BJ (cell line): ENCODE results near the gene CCDC88C. TPM values are rescaled to one million over a fixed set of nuclear protein-coding genes. Genes with fewer than 3 reads are reported as not detected.

Experiments used
- CTCF ChIA-PET: fragments of 350-600 bp; formaldehyde crosslinking; extraction: SDS; loops from one replicate; lab custom pipeline; 2021; ENCODE audit warnings: antibody characterized with exemption, inconsistent platforms; lab: Yijun Ruan, JAX
- POLR2A ChIA-PET: fragments of 300-600 bp; sonication (Branson Sonifier 250); formaldehyde crosslinking; extraction: SDS; loops from one replicate; lab custom pipeline; 2021; ENCODE audit warnings: antibody characterized with exemption; lab: Charles Lee
- DNase-seq: peaks from one replicate; pipeline ENCODE4 v3.0.0-alpha.2; 2011; ENCODE audit warnings: low read depth
- H3K27me3 ChIP-seq: 2 replicates; pipeline ENCODE4 v1.6.0; 2011; ENCODE audit warnings: low read length; ENCODE audit not compliant: control insufficient read depth, insufficient read depth
- H3K36me3 ChIP-seq: 2 replicates; pipeline ENCODE4 v1.5.1; 2011; ENCODE audit warnings: low read length; ENCODE audit not compliant: control insufficient read depth, insufficient read depth
- H3K4me3 ChIP-seq: 2 replicates; pipeline ENCODE4 v1.5.1; 2011; ENCODE audit warnings: low read depth, mild to moderate bottlenecking, control low read depth, low read length
- polyA plus RNA-seq: library from polyadenylated mRNA; depleted of rRNA; stranded (reverse); fragments of >200 nt; gene quantifications from 2 replicates; pipeline ENCODE4 v1.2.3, GENCODE V29; 2011
- TF ChIP-seq, protein P1 (sequence below): IDR thresholded peaks from 2 replicates; pipeline ENCODE4 v1.5.1; 2011; ENCODE audit warnings: low read depth, mild to moderate bottlenecking, control low read depth, inconsistent platforms, low read length, moderate library complexity; ENCODE audit not compliant: insufficient read depth

CCDC88C gene
- polyA plus RNA-seq, 1 experiment: not detected

DNA sequence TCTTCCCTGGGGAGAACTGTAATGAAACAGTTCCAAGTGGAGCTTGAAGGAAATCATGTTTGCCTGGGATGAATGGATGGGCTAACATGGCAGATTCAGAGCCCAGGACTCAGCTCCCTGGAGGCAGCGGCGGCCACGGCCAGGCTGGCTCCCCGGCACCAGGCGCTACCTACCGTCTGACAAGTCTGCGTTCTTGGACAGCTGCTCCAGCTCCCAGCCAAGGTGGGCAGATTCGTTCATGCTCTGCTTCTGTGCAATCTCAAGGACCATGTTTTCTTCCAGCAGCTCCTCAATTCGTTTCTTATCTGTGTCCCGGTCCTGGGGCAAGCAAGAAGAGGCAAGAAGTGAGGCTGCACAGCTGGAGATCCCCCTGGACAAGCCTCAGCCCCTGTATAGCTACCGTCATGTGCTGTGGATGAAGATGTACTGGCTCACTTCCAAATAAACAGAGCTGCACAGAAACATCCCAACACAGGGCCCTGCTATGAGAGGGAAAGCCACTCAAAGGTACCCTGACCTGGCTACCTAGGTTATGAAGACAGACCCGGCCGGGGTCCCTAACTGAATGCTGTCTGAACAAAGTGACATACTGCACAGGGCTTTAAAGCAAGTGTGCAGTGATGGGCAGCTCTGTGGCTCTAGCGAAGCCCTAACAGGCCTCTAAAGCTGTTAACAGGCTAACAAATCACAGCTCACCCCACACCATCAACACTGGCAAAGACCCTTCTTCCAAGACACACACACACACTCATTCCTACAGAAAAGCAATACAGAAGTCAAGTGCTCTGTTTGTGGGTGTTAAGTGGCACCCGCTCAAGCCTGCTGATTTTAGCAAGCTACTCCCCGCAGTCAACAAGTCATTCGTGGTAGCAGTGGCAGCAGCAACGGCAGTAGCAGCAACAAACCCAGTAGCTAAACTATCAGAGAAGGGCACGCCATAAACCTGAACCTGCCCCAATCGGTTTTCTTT, 92.7 kb downstream of the CCDC88C start:
- TF ChIP-seq, protein P1, sequence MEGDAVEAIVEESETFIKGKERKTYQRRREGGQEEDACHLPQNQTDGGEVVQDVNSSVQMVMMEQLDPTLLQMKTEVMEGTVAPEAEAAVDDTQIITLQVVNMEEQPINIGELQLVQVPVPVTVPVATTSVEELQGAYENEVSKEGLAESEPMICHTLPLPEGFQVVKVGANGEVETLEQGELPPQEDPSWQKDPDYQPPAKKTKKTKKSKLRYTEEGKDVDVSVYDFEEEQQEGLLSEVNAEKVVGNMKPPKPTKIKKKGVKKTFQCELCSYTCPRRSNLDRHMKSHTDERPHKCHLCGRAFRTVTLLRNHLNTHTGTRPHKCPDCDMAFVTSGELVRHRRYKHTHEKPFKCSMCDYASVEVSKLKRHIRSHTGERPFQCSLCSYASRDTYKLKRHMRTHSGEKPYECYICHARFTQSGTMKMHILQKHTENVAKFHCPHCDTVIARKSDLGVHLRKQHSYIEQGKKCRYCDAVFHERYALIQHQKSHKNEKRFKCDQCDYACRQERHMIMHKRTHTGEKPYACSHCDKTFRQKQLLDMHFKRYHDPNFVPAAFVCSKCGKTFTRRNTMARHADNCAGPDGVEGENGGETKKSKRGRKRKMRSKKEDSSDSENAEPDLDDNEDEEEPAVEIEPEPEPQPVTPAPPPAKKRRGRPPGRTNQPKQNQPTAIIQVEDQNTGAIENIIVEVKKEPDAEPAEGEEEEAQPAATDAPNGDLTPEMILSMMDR: no peak
- CTCF ChIA-PET: interaction anchor here (0.8 to 5.6 kb wide), 10 partner anchors 8 to 172 kb away, joined by 3 to 87 read pairs (median 6); partner anchors contain the start of gene CCDC88C
- Histone ChIP-seq H3K27me3 (no peaks in the 10 kb centered on the region; the same call in 1 of the 2 replicates), H3K4me3 (no peak overlapping the region), H3K36me3 (no peaks in the 10 kb centered on the region)
- POLR2A ChIA-PET: interaction anchor here (0.6 kb wide), 1 partner anchor 49 kb away, joined by 10 read pairs; no protein-coding TSS in a partner anchor
- no peak for DNase-seq

DNA sequence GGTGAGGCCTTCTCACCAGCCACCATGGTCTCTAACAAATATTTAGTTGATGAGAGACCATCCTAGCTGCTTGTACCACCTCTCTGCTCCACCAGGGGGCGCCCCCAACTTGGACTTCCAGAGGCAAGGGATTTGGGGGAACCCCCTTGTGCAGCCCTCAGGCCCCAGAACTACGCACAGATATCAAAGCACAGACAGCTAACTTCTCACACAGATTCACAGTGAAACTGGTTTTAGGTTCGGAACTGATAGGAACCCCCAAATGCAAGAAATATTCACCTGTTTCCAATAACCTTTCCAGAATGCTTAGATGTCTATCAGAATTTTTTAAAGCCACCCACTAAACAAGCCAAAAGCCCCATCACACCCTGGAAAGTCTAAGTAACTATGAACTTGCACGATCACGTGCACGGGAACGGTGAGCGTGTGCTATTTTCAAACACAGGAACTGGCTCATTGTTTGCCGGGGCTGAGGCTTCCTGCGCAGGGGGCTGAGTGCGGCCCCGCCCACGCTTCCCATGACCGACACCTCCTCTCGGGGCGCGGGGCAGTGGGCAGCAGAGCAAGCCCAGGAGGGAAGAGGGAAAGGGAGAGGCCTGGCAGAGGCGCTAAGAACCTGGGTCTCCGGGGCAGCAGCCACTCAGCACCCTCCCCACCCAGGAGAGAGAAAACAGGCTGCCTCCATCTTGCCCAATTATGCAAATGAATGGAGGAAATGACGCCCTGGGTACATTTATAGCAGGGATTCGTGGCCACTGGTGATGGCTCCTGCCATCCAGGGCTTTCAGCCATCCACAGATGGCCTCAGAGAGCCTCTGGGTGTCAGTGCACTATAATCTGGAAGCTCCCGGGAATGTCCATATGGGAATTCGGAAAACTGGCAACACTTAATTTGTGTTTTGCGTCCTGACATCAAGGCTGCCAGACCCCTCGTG, 93.7 kb downstream of the CCDC88C start:
- TF ChIP-seq, protein P1: peak; percentile 97

DNA sequence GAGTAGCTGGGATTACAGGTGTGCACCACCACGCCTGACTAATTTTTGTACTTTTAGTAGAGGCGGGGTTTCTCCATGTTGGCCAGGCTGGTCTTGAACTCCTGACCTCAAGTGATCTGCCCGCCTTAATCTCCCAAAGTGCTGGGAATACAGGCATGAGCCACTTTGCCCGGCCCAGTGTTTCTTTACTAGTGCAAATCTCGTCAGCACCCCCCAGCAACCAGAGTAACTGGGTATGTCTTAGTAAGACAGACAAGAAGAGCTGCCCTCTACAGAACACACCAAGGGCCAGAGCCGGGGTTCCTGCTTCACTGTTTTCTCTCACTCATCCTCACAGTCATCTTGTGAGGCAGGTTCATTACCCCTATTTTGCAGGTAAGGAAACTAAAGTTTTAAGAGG, 94.6 kb downstream of the CCDC88C start:
- POLR2A ChIA-PET: no interaction called here

More for the DNA sequence above, 93.7 kb downstream of the CCDC88C start:
- no peaks in the 10 kb centered on the region for H3K27me3 ChIP-seq
- POLR2A ChIA-PET: interaction anchor here (0.6 kb wide), 1 partner anchor 48 kb away, joined by 10 read pairs; no protein-coding TSS in a partner anchor
- peak overlapping the region; percentile 36 for H3K4me3 ChIP-seq
- CTCF ChIA-PET: interaction anchor here (0.5 to 5.6 kb wide), 30 partner anchors 9 to 582 kb away, joined by 3 to 87 read pairs (median 3); partner anchors contain the start of genes CCDC88C and GPR68
- no peaks in the 10 kb centered on the region for H3K36me3 ChIP-seq
- DNase-seq: peak; percentile 4

DNA sequence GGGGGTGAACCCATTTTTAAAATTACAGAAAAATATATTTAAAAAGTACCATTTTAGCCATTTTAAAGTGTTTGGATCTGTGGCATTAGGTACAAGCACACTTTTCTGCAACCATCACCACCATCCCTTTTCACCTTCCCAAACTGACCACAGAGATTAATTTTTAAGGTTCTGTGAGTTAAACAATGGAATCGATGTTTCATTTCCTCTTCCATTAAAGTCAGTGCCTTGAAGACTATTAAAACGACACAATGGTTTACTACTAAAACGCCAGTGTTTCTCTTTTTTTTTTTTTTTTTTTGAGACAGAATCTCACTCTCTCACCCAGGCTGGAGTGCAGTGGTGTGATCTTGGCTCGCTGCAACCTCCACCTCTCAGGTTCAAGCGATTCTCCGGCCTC, 95.0 kb downstream of the CCDC88C start:
- ChIA-PET POLR2A (no interaction called here), CTCF (interaction anchor here (0.8 to 5.6 kb wide), 8 partner anchors 9 to 102 kb away, joined by 3 to 87 read pairs (median 4); partner anchors contain the start of gene CCDC88C)
- TF ChIP-seq, protein P1: no peak
- H3K36me3 ChIP-seq: no peaks in the 10 kb centered on the region
- no peak overlapping the region for H3K4me3 ChIP-seq
- H3K27me3 ChIP-seq: no peaks in the 10 kb centered on the region
- no peak for DNase-seq

More for the DNA sequence above, 94.6 kb downstream of the CCDC88C start:
- H3K4me3 ChIP-seq: no peak overlapping the region
- DNase-seq: no peak
- TF ChIP-seq, protein P1: no peak
- H3K27me3 ChIP-seq: no peaks in the 10 kb centered on the region
- CTCF ChIA-PET: interaction anchor here (0.5 to 5.6 kb wide), 25 partner anchors 9 to 582 kb away, joined by 3 to 87 read pairs (median 3); partner anchors contain the start of genes CCDC88C and GPR68
- no peaks in the 10 kb centered on the region for H3K36me3 ChIP-seq
